B cell (primary cell): Measurements from ENCODE around the gene HSPA12B.

Experiments used
- EZH2 ChIP-seq: IDR thresholded peaks from 2 replicates; pipeline ENCODE4 v1.6.1; 2012; ENCODE audit warnings: borderline replicate concordance, low read depth, mild to moderate bottlenecking, moderate library complexity, low read length; ENCODE audit not compliant: insufficient read depth, poor library complexity, severe bottlenecking
- TF ChIP-seq, protein P1 (sequence below): fragments of 200-600 bp; IDR thresholded peaks from one replicate; pipeline ENCODE4 v1.8.0; 2022; ENCODE audit warnings: antibody characterized with exemption, mild to moderate bottlenecking

DNA sequence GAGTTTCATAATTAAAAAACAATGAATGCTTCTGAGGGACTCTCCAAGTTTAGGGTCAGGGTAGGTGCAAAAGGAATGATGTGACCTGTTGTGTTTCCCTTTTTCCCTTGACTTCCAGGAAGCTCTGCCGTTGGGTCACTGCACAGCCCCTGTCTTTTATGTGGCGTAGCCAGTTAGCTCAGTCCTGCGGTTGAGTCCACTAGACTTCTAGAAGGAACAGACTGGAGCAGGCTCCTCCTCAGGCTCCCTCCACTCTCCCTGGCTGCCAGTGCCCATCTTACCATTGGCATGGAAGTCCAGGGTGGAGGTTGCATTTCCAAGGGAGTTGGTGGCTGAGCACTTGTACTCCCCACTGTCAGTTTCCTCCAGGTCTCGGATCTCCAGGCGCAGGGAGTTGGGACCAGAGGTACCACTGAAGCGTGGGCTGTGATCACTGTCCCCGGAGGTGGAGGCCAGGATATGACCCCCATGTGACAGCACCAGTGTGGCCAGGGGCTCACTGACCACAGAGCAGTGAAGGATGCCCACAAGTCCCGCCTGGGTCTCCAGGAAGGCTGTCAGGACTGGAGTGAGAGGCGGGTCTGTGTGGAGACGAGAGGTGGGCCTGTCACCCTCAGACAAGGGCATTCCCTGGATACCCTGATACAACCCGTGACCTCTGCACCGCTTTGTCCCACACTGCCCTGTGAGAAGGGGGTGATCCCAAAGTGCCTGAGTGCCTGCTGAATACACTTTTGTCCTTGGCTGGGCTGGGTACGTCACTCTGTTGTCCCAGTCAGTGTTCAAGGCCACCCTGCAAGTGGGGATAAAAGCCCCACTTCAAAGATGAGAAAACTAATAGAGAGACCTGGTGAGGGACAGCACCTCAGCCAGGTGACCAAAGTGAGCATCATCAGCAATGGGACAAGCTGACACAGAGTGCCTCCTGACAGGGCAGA is 31.2 kb upstream of the HSPA12B start:
- TF ChIP-seq, protein P1, sequence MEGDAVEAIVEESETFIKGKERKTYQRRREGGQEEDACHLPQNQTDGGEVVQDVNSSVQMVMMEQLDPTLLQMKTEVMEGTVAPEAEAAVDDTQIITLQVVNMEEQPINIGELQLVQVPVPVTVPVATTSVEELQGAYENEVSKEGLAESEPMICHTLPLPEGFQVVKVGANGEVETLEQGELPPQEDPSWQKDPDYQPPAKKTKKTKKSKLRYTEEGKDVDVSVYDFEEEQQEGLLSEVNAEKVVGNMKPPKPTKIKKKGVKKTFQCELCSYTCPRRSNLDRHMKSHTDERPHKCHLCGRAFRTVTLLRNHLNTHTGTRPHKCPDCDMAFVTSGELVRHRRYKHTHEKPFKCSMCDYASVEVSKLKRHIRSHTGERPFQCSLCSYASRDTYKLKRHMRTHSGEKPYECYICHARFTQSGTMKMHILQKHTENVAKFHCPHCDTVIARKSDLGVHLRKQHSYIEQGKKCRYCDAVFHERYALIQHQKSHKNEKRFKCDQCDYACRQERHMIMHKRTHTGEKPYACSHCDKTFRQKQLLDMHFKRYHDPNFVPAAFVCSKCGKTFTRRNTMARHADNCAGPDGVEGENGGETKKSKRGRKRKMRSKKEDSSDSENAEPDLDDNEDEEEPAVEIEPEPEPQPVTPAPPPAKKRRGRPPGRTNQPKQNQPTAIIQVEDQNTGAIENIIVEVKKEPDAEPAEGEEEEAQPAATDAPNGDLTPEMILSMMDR, result no peak
- TF ChIP-seq EZH2, result no peak
